Measurements from ENCODE around the gene PTPRJ. TPM values are rescaled to one million over a fixed set of nuclear protein-coding genes. Genes with fewer than 3 reads are reported as not detected.

PTPRJ gene
- total RNA-seq, 6 experiments from 2014 or later = 15.7 to 20.8 (median 19.2) TPM

DNA sequence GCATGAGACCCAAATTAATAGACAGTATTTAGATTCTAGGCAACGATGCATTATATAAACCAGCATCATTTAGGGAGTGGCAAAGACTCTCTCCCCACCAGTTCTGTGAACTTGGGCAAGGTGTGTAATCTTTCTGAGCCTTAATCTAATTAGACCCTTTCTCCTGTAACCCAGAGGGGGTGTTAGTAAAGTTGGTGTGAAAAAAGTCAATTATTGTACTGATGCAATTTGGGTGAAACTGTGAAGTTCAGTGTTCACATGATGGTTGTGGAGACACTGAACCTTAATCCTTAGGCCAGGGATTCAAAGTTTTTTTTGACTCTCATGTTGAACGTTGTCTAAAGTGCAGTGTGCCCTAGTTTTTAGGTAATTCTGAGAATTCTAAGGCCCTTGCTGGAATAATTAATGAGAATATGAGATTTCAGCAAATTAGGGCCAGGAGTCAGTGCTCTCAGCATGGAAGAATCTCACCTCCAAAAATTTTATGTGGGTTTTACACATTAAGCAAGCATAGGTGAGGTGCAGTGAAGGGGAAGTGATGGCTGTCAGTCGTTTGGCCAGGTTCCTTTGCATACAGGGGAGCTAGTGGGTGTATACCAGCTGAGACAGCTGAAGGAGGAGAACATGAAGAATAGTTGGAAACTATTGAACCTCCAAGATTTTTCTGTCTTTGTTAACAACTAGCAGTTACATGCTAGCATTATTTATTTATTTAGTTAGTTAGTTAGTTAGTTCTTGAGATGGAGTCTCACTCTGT lies 94.2 kb downstream of the PTPRJ start:
- Mint-ChIP-seq H3K4me3 (no peak overlapping the region), H3K27ac (no peak overlapping the region), H3K4me1 (ENCODE audit: low read depth) (peaks cover 21% of the 10 kb centered on the region), H3K36me3 (ENCODE audit: low read depth) (peaks cover 24% of the 10 kb centered on the region), H3K9me3 (no peaks in the 10 kb centered on the region), H3K27me3 (ENCODE audit: insufficient read depth) (peaks cover 1% of the 10 kb centered on the region; the same call in 1 of the 2 replicates)
- no peak for TF ChIP-seq CTCF (IDR thresholded peaks at IDR 0.05)
- DNase-seq = no peak

DNA sequence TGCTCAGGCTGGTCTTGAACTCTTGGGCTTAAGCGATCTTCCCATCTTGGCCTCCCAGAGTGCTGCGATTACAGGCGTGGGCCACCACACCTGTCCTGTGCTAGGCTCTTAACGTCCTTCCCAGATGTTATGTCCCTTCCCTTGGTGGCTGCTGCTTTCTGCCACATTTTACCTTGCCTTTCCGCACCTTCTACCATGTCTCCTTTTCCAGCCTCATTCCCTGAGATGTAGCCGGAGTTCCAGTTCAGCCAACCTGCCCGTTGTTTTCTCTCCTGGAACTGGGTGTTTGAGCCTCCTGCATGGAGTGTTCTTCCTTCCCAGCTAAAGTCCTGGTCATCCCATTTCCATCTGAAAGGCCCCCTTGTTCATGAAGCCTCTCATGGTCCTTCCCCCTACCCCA lies 95.3 kb downstream of the PTPRJ start:
- DNase-seq = no peak
- Mint-ChIP-seq H3K9me3 (no peaks in the 10 kb centered on the region), H3K36me3 (ENCODE audit: low read depth) (peaks cover 21% of the 10 kb centered on the region), H3K4me3 (no peak overlapping the region), H3K27ac (no peak overlapping the region), H3K4me1 (ENCODE audit: low read depth) (peaks cover 26% of the 10 kb centered on the region), H3K27me3 (ENCODE audit: insufficient read depth) (peaks cover 1% of the 10 kb centered on the region; the same call in 1 of the 2 replicates)
- no peak for TF ChIP-seq CTCF (IDR thresholded peaks at IDR 0.05)

DNA sequence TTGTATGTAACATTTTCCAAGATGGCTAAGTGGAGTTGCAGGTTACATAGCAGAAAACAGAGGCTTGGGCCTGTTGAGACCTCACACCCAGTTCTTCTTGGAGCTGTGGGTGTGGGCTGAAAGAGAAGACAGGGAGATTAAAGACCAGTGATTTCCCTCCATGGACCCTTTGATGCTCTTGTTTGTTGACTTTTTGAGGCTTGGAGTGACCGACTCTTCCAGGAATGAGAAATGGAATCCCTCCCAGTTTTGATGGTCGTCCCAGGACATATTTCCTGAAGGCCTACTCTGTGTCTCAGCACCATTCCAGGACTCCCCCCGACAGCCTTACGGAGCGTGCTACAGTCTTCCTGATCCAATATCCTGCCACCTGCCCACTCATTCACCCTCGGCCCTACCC lies 96.9 kb downstream of the PTPRJ start:
- no peak for DNase-seq
- no peak overlapping the region for H3K4me3 Mint-ChIP-seq
- no peak overlapping the region for H3K27ac Mint-ChIP-seq
- H3K9me3 Mint-ChIP-seq = no peaks in the 10 kb centered on the region
- peaks cover 20% of the 10 kb centered on the region for H3K36me3 Mint-ChIP-seq (ENCODE audit: low read depth)
- no peak for TF ChIP-seq CTCF (IDR thresholded peaks at IDR 0.05)
- peaks cover 40% of the 10 kb centered on the region for H3K4me1 Mint-ChIP-seq (ENCODE audit: low read depth)
- peaks cover 1% of the 10 kb centered on the region; the same call in 1 of the 2 replicates for H3K27me3 Mint-ChIP-seq (ENCODE audit: insufficient read depth)

DNA sequence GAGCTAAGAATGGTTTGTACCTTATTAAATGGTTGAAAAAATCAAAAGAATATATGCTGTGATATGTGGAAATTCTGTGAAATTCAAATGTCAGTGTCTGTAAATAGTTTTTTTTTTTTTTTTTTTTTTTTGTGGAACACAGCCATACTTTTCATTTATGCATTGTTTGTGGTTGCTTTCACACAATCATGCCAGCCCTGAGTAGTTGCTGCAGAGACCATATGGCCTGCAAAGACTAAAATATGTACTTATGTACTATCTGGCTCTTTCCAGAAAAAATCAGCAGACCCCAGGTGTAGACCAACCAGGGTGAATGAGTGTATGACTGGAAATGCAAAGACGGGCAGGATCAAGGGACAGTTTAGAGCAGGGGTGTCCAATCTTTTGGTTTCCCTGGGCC lies 98.3 kb downstream of the PTPRJ start:
- Mint-ChIP-seq H3K27me3 (ENCODE audit: insufficient read depth) (peaks cover 1% of the 10 kb centered on the region; the same call in 1 of the 2 replicates), H3K4me3 (no peak overlapping the region), H3K27ac (no peak overlapping the region; the same call in 1 of the 2 replicates), H3K9me3 (no peaks in the 10 kb centered on the region; the same call in 1 of the 2 replicates), H3K36me3 (ENCODE audit: low read depth) (peaks cover 23% of the 10 kb centered on the region), H3K4me1 (ENCODE audit: low read depth) (peaks cover 40% of the 10 kb centered on the region)
- TF ChIP-seq CTCF (IDR thresholded peaks at IDR 0.05) = no peak
- DNase-seq = no peak

- peaks cover 40% of the 10 kb centered on the region for H3K4me1 Mint-ChIP-seq (ENCODE audit: low read depth)
- H3K27me3 Mint-ChIP-seq (ENCODE audit: insufficient read depth) = peaks cover 1% of the 10 kb centered on the region; the same call in 1 of the 2 replicates
- no peaks in the 10 kb centered on the region; the same call in 1 of the 2 replicates for H3K9me3 Mint-ChIP-seq
- no peak overlapping the region for H3K27ac Mint-ChIP-seq
- no peak for TF ChIP-seq CTCF (IDR thresholded peaks at IDR 0.05)
- DNase-seq = no peak
- peaks cover 26% of the 10 kb centered on the region for H3K36me3 Mint-ChIP-seq (ENCODE audit: low read depth)
- H3K4me3 Mint-ChIP-seq = no peak overlapping the region
Observed at GRCh38 chr11:48079596-48079995, 99.2 kb downstream of the PTPRJ start.

All from HFFc6 (cell line).